GM21526 (cell line): ENCODE data around the gene PNMA6F.
"Not testable (repeated sequence)": the region's sequence is repeated elsewhere in the genome, so short reads cannot be mapped to it uniquely, and the experiment has no call there.

ENCODE experiments used
- ATAC-seq: cut with Tn5 transposase; IDR thresholded peaks from one replicate; pipeline ENCODE4 v1.9.1; 2021; ENCODE audit warnings: moderate library complexity; ENCODE audit not compliant: unreplicated experiment, low FRiP score

PNMA6F gene

DNA sequence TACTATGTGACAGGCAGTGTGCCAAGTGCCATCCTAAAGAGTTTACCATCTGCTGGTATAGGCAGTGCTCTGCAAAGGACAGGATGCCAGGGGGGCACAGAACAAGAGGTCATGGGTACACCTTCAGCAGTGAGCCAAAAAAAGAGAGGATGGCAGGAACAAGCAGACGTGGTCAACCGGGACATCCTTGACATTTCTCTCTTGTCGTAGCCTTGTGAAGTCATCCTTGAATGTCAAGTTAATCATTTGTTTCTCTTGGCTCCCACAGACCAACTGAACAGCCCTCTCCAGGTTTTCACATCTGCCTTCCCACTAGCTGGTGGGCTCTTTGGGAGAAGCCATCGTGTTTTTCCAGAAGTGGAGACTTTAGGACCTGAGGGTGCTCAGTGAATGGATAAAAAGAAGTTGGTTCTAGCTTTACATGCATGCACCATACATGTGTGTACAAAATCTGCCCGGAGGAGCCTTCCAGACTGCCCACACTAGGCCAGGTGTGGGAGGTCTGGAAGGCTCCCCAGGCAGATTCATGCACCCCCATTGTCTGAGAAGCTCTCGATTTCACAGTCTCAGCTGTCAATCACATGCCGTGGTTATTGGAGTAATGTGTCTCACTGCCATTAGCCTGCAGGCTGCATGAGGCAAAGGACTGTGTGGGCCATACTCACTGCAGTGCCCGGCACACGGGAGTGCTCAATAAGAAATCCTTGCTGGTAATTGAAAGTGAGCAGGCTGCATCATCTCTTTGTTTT is 16.4 kb downstream of the PNMA6F start:
- ATAC-seq = no peak

DNA sequence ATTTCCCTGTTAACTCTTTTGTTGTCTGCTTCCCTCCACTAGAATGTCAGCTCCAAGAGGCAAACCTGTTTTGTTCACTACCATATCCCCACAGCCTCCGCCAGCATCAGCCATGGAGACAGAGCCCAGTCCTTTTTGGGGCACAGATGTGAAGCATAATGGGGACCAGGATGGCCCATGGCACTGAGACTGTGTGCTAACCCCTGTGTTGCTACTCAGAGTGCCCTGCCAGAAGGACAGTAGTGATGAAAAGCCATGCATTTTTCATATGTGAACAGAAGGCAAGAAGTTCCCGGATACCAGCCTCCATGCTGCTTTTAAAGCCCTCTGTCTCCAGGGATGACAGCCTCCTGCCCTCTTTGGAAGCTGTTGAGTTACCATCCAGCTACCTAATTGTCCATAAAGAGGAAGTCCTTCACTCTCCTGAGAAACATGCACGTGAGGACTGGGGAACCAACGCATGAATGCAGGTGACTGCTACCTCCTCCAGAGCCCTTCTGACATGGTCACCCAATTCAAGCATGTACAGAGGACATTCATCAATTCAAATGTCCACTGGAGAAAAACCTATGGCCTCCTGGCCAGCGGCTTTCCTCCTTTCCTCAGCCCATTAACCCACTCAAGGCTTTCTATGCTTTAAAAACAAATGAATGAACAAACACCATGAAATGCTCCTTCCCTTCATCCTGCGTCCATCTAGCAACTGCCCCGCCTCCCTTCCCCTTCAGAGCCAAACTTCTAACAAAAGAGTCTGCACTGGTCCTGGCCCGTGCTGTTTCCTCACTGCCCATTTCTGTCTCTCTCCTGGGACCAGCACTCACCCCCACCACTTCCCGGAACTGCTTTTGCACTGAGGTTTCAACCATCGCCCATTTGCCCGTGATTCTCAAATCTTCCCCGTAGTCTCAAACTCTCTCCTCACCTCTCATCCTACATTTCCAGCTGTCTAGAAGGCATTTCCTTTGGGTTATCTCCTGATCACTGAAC is 18.0 kb downstream of the PNMA6F start:
- no peak for ATAC-seq

DNA sequence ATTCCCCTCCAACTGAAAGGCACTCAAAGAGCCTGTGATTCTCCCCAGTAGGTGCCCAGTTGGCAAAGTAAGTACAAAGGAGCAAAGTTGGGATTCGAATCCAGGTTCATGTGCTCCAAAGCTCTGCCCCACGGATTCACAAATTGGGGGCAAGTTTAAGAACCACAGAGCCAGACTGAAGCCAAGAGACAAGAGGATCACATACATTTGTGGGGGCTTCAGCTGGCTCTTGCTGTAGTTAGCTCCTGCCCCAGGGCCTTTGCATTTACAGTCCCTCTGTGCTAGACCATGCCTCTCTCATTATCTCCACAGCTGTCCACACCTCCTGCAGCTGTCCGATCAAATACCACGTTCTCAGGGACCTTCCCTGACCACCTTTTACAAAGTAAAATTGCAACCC is 18.8 kb downstream of the PNMA6F start:
- no peak for ATAC-seq

DNA sequence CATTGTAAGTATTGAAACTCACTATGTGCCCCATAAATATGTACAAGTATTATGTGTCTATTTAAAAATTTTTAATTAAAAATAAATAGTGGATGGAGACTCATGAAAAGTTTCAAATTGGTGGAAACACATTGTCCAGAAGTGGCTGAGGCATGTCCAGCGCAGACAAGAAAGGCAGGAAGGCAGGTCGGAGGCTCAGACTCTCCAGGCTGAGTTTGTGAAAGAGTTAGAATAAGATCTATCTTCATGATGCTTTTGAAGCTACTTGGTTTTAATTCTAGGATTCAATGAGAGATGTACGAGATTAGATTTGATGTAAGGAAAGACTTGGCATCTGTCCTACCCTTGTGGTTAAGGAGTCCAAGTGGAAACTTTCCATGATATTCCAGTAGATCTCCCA is 19.8 kb downstream of the PNMA6F start:
- ATAC-seq = no peak

DNA sequence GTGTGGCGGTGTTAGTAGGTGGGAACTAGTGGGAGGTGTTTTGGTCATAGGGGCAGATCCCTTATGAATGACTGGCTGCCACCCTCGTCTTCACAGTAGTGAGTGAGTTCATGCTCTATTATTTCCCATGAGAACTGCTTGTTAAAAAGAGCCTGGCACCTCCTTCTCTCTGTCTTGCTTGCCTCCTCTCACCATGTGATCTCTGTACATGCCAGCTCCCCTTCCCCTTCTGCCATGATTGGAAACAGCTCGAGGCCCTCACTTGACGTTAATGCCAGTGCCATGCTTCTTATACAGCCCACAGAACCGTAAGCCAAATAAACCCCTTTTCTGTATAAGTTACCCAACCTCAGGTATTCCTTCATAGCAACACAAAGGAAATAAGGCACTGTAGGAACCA is 21.7 kb downstream of the PNMA6F start:
- ATAC-seq = no peak

DNA sequence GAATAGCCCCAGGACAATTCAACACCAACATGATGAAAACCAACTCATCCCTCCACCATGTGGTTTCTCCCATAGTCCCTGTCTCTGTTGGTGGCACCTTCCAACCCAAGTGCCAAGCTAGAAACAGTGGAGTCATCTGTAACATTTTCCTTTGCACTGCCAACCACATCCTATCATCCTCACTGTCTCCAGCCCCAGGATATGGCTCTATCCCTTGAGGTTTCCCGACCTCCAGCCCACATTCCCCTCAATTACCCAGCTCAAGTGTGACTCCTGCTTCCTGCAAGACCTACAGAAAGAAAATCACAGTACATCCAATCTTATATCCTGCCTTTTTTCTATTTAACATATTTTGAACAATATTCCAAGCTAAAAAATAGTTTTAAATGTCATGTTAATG is 24.2 kb downstream of the PNMA6F start:
- ATAC-seq = no peak

DNA sequence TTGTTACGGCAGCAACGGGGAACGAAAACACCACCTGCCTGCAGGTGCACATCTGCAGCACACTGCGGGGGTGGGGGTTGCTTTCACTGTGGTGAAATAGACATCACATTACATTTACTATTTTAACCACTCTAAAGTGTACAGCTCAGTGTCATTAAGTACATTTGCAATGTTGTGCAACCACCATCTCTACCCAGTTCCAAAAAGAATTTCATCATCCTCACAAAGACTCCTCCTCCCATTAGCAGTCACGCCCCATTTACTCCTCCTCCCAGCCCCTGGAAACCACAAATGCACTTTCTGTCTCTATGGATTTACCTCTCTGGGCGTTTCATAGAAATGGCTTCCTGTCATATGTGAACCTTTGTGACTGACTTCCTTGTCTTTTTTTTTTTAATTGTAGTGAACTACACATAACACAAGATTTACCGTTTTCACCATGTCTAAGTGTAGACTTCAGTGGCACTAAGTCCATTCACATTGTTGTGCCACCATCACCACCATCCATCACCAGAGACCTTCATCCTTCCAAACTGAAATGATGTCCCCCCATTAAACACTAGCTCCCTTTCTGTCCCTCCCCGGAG is 28.0 kb downstream of the PNMA6F start:
- ATAC-seq = peak; percentile 44

DNA sequence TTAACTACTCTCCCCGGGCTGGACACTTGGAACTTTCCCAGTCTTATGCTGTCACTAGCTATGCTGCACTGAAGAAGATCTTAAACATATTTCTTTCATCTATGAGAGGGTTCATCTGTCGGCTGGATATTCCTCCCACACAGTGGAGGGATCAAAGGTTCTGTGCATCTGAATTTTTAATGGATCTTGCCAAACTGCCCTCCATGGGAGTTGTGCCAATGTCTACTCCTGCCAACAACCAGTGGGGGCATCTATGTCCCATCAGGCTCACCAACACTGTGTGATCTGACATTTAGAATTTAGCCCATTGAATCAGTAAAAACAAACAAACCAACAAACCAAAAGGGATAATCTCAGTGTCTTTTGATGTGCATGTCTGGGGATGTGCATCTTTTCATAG is 32.8 kb downstream of the PNMA6F start:
- not testable (repeated sequence) for ATAC-seq

DNA sequence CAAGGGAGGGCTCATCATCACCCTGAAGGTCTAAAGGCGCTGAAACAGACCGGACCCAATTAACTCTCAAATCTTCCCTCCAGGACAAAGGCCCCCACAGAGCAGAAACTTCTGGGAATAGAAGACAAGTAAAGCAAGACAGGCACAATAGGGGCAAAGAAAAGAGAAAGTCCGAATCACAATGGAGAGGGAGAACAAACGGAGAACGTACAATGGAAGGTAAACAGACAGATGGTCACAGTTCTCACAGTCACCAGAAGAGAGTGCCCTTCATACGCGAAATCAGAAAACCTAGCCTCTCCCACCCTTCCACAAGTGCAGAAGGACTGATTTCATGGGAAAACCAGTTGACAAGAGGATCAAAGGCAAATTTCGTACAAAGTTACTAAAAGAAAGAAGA is 35.9 kb downstream of the PNMA6F start:
- ATAC-seq = not testable (repeated sequence)

DNA sequence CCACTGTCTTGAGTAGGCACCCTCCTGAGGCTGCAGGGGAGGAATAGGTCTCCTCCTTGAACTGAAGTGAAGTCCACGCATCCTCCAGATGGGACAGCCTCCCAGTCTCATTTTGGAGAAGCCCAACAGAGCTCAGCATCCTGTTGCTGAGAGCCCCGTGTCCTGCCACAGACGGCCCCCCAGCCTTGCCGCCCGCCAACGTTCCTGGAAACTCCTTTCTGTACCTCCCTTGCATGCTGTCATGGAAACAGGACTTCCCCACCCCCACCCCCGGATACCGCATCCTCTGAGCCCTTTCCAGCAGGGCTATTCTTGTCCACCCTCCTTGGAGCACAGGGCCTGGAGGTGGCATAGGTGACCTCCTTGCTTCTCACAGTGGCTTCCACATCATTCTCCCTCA is 37.6 kb downstream of the PNMA6F start:
- ATAC-seq = not testable (repeated sequence)

DNA sequence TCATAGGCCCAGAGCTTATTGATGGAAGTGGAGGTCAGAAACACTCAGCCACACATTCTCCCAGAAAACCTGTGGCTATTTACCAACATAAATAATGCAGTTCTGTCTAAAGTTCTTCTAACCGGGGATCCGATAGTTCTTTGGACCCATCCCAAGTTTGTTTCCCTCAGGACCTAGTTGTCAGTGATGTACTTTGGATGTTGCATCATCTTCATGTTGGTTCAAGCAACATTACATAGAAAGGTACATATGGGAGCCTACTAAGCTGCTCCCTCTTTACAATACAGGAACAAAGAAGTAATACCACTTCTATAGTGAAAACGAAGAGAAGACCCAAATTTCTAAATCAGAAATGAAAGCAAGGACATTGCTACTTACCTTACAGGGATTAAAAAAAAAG is 39.8 kb downstream of the PNMA6F start:
- not testable (repeated sequence) for ATAC-seq

DNA sequence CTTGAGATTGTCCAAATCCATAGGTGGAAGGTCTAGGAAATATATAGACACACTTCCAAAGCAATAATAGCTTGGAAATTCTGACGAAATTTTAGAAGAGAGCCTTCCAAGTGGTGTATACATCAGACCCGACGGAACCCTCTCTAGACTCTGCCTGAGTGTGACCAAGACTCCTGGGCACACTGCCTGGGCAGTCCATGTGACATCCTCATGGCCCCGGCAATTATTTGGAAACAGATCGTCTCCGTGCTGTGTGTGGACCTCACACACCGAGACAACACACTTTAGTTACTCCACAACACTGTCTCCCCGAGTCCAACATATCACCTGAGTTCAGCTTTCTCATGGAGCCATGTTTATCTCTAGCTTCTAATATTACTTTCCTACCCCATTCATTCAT is 42.3 kb downstream of the PNMA6F start:
- not testable (repeated sequence) for ATAC-seq

DNA sequence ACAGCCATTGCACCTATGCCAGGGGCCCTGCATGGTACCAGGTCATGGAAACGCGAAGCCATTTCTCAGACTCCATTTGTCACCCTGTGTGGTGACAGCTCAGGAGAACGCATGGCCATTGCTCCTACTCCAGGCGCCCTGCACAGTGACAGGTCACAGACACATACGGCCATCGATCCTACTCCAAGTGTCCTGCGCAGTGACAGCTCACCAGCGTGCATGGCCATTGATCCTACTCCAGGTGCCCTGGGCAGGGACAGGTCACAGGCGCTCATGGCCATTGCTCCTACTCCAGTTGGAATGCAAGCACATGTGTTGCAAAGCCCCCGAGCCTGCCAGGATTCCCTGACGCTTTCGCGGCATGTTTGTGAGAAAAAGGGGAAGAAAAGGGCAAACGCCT is 45.5 kb downstream of the PNMA6F start:
- not testable (repeated sequence) for ATAC-seq

DNA sequence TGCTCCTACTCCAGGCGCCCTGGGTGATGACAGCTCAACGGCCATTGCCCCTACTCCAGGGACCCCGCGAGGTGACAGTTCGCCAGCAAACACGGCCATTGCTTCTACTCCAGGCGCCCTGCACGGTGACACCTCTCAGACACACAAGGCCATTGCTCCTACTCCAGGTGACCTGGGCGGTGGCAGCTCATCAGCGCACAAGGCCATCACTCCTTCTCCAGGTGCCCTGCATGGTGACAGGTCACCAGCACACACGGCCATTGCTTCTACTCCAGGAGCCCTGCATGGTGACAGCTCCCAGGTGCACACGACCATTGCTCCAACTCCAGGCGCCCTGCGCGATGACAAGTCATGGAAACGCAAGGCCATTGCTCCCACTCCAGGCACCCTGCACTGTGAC is 46.1 kb downstream of the PNMA6F start:
- ATAC-seq = not testable (repeated sequence)

DNA sequence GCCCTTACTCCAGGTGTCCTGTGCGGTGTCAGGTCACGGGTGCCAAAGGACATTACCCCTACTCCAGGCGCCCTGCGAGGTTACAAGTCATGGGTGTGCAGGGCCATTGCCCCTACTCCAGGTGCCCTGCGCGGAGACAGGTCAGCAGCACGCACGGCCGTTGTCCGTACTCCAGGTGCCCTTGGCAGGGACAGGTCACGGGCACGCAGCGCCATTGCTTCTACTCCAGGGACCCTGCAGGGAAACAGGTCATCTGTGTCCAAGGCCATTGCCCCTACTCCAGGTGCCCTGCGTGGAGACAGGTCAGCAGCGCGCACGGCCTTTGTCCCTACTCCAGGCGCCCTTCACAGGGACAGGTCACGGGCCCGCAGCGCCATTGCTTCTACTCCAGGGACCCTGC is 49.0 kb downstream of the PNMA6F start:
- not testable (repeated sequence) for ATAC-seq

DNA sequence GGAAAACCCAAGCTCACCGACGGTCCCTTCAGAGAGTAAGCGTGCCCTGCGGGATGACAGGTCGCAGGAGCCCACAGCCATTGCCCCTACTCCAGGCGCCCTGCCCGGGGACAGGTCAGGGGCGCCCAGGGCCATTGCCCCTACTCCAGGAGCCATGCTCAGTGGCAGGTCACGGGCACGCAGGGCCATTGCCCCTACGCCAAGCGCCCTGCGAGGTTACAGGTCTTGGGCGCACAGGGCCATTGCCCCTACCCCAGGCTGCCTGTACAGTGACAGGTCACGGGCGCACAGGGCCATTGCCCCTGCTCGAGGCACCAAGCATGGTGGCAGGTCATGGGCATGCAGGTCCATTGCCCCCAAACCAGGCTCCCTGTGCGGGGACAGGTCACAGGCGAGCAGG is 49.5 kb downstream of the PNMA6F start:
- not testable (repeated sequence) for ATAC-seq
